RWPE1 (cell line): Measurements from ENCODE around the gene RAB3IL1.

ENCODE experiments used
- CTCF ChIA-PET: fragments of 350-600 bp; sonication (Branson Sonifier 250); formaldehyde crosslinking; extraction: SDS; loops from one replicate; lab custom pipeline; 2021; lab: Yijun Ruan, JAX
- POLR2A ChIA-PET: fragments of 400-600 bp; formaldehyde crosslinking; extraction: SDS; loops from one replicate; lab custom pipeline; 2020; ENCODE audit warnings: antibody characterized with exemption; ENCODE audit not compliant: low non-redundant PET; lab: Yijun Ruan, JAX
- DNase-seq: peaks from one replicate; pipeline ENCODE4 v3.0.0; 2012; ENCODE audit warnings: low spot score
- H3K27ac ChIP-seq: fragments of 450-650 bp; 2 replicates; pipeline ENCODE4 v1.5.1; 2017
- CTCF ChIP-seq: fragments of 450-650 bp; conservative IDR thresholded peaks from 2 replicates; pipeline ENCODE4 v1.5.1; 2017; ENCODE audit warnings: low read depth, mild to moderate bottlenecking

RAB3IL1 gene

DNA sequence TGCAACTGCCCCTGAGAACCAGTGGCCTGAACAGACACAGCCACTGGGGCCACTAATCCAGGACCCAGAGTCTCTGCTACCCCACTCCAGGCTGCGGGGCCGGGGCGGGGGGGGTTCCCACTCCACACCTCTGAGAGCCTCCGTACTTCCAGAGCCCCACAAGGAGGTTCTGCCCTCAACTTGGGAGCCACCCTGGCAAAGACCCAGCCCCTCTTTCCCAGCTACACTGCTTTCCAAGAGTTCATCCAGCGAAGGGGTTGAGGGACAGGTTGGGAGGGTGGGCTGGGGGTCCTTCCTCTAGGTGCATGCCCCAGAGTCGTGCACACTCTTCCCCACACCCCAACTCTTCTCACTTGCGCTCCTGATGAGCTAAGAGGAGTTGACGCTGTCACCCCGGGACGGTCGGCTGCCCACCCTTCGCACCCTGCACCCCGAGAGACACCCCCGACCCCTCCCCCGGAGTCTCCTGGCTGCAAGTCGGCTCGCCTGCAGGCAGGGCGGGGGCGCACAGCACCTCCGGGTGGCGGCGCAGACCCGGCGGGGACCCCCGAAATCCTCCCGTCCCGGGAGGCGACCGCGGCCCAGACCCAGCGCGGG is 531 bp downstream of the RAB3IL1 start:
- no peak for DNase-seq
- no peak for TF ChIP-seq CTCF
- ChIA-PET POLR2A (no interaction called here), CTCF (interaction anchor here (0.6 to 2.0 kb wide), 4 partner anchors 17 to 38 kb away, joined by 3 to 8 read pairs (median 4); no protein-coding TSS in a partner anchor)
- no peak overlapping the region for H3K27ac ChIP-seq

- ChIA-PET CTCF (interaction anchor here (0.5 to 2.6 kb wide), 4 partner anchors 15 to 167 kb away, joined by 3 to 11 read pairs (median 4); no protein-coding TSS in a partner anchor), POLR2A (no interaction called here)
- TF ChIP-seq CTCF: no peak
- DNase-seq: no peak
- no peak overlapping the region; the same call in 1 of the 2 replicates for H3K27ac ChIP-seq
Measured at GRCh38 chr11:61914471-61915171, 2.7 kb downstream of the RAB3IL1 start.

DNA sequence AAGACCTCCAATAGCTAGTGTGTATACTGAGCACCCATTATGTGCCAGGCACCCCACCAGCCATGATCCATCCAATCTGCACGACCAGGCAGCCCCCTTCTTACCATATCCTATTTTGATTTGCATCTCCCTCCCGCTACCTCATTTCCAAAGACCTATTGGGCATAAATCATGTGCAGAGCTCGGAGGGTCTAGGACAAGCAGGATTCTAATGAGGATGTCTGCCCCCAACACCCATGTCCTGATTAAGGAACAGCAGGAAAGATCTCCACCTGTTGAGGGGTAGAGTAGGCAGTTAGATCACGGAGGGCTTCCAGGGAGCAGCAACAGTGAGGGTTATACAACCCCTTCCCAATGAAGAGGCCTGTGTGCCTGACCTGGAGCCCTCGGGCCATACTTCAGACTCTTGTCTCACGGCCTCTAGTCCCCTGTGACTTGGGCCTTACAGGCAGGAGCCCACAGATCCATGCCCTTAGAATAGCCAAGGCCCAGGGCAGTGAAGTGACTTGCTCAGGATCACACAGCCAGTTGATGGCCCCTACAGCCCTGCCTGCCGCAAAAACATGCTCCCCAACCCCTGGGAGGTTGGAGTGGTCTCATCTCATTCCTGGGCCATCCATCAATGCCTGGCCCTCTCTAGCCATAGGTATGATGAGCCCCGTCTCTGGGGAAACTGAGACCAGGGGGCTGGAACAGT is 3.5 kb downstream of the RAB3IL1 start:
- TF ChIP-seq CTCF: no peak
- no peak for DNase-seq
- ChIA-PET CTCF (interaction anchor here (1.7 to 2.6 kb wide), 2 partner anchors 15 to 168 kb away, joined by 4 to 11 read pairs; no protein-coding TSS in a partner anchor), POLR2A (interaction anchor here (0.6 kb wide), 1 partner anchor 213 kb away, joined by 3 read pairs; no protein-coding TSS in a partner anchor)
- no peak overlapping the region for H3K27ac ChIP-seq

DNA sequence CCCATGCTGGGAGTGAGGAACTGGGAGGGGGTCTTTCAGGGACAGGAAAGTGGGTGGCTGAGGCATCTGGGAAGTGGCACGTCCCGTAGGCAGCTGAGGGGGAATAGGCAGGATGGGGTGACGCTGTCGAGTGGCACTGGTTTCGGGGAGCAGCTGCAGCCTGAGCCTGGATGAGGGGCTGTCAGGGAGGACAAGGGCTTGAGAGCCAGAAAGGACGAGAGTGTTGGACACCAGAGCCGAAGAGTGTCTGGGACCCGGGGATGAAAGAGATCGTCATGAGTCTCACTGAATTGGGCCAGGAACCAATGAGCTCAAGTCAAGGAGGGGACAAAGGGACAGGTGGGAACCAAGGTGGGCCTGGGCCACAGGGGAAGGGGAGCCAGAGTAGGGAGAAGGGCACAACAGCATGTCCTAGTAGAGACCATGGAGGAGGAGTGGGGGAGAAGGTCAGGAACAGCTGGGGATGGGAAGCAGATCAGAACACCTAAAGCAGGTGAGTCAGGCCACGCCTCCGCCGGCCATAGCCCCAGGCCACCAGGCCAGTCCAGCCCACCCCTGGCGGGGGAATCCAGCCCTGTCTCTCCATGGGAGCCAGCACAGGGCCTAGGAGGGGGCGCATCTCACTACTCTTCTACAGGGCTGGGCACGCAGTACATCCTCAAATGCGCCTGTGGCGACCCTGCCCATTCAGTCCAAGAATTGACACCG is 4.2 kb downstream of the RAB3IL1 start:
- H3K27ac ChIP-seq: no peak overlapping the region
- no peak for DNase-seq
- ChIA-PET CTCF (interaction anchor here (1.1 kb wide), 1 partner anchor 14 kb away, joined by 3 read pairs; no protein-coding TSS in a partner anchor), POLR2A (no interaction called here)
- TF ChIP-seq CTCF: no peak

GRCh38 chr11:61912530-61912898 is 4.9 kb downstream of the RAB3IL1 start:
- DNase-seq: no peak
- CTCF ChIA-PET: interaction anchor here (1.1 kb wide), 1 partner anchor 14 kb away, joined by 3 read pairs; no protein-coding TSS in a partner anchor
- no peak overlapping the region for H3K27ac ChIP-seq
- TF ChIP-seq CTCF: no peak
- POLR2A ChIA-PET: no interaction called here
